ENCODE measurements around the gene ACAA2.

- TF ChIP-seq, protein P1, sequence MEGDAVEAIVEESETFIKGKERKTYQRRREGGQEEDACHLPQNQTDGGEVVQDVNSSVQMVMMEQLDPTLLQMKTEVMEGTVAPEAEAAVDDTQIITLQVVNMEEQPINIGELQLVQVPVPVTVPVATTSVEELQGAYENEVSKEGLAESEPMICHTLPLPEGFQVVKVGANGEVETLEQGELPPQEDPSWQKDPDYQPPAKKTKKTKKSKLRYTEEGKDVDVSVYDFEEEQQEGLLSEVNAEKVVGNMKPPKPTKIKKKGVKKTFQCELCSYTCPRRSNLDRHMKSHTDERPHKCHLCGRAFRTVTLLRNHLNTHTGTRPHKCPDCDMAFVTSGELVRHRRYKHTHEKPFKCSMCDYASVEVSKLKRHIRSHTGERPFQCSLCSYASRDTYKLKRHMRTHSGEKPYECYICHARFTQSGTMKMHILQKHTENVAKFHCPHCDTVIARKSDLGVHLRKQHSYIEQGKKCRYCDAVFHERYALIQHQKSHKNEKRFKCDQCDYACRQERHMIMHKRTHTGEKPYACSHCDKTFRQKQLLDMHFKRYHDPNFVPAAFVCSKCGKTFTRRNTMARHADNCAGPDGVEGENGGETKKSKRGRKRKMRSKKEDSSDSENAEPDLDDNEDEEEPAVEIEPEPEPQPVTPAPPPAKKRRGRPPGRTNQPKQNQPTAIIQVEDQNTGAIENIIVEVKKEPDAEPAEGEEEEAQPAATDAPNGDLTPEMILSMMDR (IDR thresholded peaks at IDR 0.05; ENCODE audit: low read depth, low read length, poor library complexity, severe bottlenecking) = no peak
- TF ChIP-seq EZH2phosphoT487 (IDR thresholded peaks at IDR 0.05; ENCODE audit: borderline replicate concordance, low read length) = no peak
Observed at GRCh38 chr18:49844903-49845302, 31.6 kb upstream of the ACAA2 start.
